ENCODE data around the gene HRH4.
A peak's percentile ranks its signal among the peaks of the same experiment; 100 is the strongest.

Gene HRH4

DNA sequence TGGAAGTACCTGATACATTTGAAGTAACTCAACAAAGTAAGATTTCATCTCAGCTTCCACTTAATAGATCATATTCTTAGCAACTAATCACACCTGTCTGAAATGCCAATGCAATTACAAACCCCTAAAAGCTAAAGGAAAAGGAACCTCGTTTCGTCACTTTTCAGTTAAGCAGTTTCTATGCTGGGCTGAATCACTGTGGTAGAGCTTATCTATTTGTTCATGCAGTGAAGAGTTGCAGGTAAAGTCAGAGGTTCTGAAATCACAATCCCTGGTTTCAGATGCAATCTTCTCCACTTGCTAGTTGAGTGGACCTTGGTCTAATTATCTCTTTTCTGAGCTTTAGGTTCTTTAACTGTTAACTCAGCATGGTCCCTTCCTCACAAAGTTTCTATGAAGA lies 6.3 kb downstream of the HRH4 start:
- DNase-seq (ENCODE audit: low read depth): no peak

DNA sequence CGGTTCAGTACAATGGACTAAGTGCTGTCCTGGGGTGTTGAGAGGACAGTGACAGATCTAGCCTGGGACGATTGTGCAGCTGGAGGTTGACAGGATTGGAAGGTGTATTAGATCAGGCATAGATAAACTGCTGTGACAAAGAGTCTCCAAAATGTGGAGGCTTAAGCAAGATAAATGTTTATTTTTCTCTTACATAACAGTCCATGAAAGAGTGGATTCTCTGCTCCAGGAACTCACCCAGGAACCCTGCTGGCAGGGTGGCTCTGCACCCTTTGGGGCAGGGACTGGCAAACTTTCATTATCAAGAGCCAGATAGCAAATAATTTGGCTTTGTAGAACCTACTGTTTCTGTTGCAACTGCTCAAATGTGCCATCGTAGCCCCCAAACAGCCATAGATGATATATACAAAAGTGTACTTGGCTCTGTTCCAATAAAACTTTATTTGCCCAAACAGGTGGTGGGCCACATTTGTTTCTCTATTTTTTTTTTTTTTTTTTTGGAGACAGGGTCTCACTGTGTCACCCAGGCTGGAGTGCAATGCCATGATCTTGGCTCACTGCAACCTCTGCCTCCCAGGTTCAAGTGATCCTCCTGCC lies 9.7 kb downstream of the HRH4 start:
- DNase-seq (ENCODE audit: low read depth): no peak

DNA sequence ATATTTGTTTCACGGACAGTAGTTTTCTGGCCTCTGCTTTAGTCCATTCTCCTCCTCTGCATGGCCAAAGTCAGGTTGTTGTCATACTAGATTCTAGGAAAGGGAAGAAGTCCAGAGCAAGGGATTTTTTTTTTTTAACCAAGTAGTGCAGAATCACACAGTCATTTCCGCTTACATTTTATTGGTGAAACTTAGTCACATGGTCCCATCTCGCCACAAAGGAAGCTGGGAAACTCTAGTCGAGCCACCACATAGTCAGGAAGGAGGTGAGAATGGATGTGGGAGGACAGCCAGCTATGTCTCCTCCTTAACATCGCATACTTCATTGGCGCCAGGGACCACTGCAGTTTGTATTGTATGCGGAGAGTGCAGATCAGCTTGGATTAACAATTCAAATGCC lies 10.4 kb downstream of the HRH4 start:
- no peak for DNase-seq (ENCODE audit: low read depth)

DNA sequence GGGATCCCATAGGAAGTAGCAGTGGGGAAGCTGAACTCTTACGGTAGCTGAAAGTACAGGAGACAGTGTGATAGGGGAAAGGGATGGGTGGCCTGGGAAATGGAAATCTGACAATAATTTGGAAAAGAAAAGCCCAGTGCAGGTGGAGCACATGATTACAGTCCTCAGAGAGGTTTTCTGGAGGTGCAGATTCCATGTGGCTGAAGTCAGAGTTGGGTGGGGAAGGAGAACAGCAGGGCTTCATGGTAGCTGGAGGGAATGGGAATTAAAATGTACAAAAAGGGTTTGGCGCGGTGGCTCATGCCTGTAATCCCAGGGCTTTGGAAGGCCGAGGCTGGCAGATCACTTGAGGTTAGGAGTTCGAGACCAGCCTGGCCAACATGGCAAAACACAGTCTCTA lies 12.2 kb downstream of the HRH4 start:
- no peak for DNase-seq (ENCODE audit: low read depth)

DNA sequence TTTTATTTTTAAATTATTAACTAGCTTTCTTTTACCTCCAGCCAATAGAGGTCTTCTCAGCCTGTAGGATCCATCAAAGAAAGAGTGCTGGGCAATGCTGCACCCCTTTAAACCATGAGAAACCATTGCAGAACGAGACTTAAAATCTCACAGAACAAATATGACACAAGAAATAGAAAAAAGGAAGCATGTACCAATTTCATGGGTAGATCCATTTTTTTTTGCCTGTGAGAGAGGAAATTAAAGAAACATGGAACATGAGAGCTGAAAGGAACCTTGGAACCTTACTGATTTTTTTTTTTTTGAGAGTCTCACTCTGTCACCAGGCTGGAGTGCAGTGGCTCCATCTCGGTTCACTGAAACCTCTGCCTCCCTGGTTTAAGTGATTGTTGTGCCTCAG lies 14.0 kb downstream of the HRH4 start:
- no peak for DNase-seq (ENCODE audit: low read depth)

DNA sequence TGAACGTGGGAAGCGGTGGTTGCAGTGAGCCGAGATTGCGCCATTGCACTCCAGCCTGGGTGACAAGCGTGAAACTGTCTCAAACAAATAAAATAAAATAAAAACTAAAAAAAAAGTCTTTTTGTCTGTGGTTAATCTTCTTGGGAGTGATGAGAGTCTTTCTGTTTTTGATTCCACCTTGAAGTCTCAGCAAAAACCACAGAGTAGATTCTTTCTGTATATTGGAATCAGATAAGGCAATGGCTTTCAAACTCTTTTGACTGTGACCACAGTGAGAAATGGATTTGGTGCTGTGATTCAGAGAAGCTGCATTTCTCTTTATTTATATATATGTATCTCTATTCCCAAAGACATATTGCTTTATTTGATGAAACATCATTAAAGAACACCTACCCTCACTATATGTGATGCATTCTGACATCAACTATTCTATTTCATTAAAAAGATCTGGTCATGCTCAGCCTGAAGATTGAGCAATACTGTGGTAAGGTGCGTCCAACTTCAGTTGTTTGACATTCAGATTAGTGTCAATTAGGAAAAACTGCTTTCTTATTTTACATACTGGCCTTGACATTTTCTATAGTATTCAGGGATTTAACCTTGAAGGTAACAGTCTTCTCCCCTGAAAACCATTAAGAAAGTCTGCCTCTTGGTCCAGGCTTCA lies 15.6 kb downstream of the HRH4 start:
- no peak for DNase-seq (ENCODE audit: low read depth)

DNA sequence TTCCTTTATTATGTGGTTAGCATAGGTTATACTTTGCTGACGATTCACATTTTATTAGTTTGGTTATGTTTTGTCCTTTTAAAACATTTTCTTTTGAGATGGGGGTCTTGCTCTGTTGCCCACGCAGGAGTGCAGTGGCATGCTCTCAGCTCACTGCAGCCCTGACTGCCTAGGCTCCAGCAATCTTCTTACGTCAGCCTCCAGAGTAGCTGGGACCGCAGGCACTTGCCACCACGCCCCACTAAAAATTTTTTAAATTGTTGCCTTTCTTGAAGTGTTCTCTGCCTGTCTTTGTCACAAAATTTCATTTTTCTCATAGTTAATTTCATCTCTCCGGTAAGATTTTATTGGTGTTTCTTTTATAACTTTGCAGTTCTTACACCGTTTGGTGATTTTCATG lies 18.9 kb downstream of the HRH4 start:
- DNase-seq (ENCODE audit: low read depth): no peak

DNA sequence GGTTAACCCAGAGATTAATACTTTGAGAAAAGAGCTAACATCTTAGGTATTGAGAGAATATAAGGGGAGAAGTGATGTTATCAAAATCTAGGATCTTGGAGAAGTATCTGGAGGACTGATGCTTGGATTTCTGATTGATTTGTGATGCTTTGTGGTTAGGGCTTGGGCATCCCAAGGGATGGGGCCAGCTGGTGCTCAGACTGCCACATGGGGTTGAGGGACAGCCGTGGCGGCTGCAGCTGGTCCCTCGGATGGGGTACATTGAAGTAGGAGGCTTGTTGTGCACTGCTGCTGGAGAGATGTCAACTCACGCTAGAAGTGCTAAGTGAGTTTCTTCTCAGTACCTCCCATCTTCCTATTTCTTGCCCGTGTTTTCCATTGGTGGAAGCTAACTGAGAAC lies 22.4 kb downstream of the HRH4 start:
- DNase-seq (ENCODE audit: low read depth): no peak

DNA sequence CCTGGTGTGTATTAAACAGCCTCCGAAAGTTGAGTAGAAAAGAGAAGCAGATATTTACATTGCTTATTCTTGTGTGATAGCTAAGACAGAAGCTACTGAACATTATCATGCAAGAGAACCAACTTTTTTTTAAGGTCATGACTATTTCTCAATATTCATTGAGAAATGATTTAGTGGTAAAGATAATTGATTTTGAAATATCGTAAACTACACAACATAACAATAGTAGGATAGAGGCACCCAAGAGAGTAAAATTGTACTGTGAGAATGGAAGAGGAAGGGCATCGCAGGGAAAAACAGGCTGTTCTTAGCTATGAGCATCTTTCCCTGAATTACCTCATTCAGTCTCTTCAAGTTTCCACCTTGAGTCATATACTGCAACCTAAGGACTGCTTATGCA lies 25.2 kb downstream of the HRH4 start:
- DNase-seq (ENCODE audit: low read depth): no peak

DNA sequence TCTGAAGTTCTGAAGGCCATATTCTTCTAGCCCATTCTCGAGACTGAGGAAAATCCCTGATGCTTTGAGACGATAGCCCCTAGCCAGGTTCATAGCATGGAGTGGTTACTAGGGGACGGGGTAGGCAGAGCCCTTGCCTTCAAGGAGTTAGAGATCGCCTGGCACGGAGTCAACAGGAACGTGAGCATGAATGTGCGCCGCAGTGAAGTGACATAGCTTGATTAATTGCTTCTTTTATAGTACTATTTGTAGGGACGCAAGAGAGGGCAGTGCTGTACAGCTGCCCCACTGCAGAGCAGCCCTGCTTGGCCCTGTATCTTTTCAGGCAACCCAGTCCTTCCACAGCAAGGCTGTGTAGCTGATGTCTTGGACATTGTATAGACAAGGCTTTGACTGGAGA lies 26.2 kb downstream of the HRH4 start:
- DNase-seq (ENCODE audit: low read depth): no peak

DNA sequence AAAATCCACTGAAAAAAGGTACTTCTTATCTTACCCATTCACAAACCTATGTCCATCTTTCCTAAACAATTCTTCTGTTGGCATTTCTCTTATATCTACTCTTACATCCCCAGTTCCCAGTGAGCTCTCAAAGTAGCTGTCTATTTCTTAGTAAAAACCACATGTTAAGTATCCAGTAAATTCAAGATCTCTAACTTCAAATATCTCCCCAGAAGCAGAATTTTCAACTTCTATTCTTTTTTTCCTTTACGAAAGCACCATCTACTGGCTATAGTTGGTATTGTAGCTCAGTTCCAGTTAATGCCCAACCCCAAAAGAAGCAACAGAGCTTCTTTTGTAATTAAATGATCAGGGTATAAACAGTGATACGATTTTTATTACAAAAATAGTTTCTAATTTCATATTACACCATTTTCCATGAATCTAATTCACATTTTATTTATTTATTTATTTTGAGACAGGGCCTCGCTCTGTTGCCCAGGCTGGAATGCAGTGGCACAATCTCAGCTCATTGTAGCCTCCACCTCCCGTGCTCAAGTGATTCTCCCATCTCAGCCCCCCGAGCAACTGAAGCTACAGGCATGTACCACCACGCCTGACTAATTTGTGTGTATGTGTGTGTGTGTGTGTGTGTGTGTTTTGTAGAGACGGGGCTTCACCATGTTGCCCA lies 28.5 kb downstream of the HRH4 start:
- DNase-seq (ENCODE audit: low read depth): no peak

DNA sequence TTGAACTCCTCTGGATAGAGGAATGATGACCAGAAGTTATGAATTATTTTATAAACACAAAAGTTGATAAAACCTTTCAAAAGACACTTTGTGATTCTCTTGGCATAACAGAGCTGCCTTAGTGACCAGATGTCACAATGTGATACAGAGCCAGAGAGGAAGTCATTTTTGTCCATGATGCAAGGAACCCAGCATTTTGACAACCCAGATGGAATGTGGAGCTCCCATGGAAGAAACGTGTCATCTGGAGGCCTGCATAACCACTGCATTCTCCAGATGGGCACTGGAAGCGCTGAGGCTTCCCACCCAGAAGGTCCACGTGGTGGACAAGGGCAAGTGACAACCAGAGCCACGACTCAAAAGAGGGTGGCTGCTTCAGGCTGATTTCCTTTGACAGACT lies 30.1 kb downstream of the HRH4 start:
- DNase-seq (ENCODE audit: low read depth): no peak

DNA sequence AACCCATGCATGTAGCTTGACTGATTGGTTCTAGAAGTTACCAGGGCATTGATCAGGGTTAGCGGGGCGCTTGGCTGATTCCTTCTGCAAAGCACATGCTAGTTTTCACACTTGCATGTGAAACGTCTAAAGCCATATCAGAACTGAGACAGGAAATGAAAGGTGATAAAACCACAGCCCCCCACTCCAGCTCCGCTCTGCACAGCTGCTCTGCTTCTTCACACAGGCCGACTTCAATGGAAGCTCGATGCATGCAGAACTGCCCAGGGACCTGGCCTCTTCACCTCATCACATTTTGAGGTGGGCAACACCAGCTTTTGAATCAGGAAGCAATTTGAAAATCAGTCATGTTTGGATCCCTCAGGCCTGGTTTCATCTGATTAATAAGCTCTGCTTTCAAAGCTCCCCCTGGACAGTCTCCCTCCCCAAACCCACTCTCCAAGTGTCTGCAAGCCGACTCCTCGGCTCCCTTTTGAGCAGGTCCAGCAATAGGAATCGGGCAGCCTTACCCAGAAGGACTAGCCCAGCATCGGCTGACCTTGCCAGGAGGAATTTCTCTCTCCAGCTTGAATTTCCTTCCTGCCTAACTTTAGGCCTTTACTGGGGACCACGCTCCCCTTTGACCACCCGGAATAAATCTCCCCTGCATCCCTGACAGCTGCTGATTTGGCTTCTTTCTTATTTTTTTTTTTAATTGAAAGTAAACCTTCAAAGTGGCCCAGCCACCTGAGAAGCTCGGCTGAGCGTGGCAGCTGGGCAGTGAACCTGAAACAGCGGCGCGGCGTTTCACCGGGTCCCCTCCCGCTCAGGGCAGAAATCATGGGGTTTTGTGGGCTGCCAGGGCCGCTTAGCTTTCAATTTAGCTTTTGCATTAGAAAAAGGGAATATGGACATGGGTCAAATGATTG lies 31.7 kb downstream of the HRH4 start:
- peak; percentile 6 for DNase-seq (ENCODE audit: low read depth)

DNA sequence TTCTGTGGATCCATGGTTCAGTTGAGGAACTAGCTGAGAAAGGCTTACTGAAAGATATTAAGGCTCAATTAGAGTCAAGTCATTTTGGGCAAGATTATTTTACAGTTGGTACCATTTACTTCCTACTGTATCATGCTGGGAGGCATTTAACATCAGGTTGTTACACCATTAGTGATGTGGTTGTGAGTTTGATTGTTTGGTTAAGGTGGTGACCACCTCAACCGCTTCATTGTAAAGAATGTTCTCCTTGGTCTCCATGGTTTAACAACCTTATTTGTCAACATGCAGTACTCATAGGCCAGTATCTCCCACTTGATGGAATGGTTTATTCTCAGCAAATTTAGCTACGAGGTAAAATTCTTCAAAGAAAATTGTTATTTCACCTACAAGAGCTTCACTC lies 34.1 kb downstream of the HRH4 start:
- DNase-seq (ENCODE audit: low read depth): no peak

DNA sequence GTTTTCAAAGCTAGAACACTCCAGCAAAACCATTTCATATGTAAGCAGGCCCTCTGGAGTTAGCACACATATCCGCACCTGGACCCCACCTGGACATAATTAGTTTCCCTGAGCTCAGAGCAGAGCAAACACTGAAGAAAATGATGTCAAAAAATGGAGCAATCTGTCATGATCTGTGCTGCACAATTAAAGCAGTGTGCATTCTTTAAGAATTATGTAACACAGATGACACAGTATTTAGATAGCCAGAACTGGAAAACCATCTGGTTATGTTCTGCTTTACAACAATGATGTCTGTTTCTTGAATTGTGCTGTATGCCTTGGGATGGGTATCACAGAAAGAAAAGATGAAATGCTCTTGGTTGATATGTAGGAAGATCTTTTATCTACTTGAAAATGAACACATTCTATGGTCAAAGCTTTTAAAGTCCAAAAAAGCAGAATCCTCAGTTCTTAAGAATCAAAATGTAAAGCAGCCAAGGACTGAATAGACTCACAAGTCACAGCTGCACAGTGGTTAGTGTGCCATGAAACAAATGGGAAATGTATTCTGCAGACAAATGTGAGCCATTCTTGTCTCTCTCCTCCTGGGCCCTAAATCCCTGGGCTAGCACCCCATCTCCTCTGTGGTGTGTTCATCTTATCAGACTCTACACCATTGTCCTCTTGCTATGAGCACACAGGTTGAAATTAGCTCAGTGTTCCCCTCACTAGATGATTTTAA lies 36.8 kb downstream of the HRH4 start:
- DNase-seq (ENCODE audit: low read depth): no peak

DNA sequence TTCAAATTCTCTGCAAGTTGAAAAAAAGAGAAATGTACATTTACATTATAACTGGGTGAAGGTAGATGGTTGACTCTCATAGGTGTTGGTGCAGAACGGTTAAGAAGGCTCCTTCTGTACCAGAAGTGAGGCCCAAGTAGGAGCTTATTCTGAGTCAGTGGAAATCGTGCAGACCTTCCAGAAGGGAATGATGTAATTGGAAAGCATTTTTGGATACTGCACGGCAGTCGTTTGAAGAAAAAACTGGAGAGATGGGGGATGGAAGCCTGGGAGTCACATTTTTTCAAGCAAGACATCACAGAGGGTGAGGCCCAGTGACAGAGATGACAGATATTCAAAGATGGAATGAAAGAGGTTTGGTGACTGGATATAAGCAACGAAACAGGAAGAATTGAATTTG lies 39.4 kb downstream of the HRH4 start:
- no peak for DNase-seq (ENCODE audit: low read depth)

DNA sequence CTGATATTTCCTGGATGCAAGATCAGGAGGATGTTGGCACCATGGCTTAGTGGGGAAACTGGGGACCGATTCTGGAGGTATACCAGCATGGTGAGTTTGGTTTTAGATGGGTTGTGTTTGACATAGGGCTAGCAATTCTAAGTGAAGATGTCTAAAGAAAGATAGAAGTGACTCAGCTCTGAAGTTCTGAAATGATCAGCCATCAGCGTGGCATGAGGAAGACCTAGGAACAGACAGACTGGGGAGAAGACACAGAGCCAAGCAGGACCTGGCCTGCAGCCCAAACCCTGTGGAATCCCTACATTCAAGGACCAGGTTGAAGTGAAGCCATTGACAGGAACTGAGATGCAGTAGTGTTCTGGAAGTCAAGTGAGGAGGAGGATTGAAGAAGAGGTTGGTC lies 39.8 kb downstream of the HRH4 start:
- no peak for DNase-seq (ENCODE audit: low read depth)

DNA sequence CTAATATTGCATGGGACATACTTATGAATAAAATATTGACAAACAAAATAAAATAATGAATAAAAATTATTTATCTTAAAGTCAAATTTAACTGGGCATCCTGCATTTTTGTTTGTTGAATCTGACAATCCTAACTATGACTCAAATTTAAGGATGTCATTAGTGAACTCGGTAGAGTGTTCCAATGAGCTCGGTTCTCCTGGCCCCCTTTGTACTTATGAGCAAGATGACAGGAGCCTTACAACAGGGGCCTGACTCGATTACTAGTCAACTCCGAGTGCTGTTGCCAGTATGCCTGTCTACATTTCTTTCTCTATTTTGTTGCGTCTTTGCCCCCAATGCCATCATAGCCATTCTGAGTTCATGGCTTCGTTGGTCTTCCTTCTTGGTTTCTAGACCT lies 40.3 kb downstream of the HRH4 start:
- no peak for DNase-seq (ENCODE audit: low read depth)

DNA sequence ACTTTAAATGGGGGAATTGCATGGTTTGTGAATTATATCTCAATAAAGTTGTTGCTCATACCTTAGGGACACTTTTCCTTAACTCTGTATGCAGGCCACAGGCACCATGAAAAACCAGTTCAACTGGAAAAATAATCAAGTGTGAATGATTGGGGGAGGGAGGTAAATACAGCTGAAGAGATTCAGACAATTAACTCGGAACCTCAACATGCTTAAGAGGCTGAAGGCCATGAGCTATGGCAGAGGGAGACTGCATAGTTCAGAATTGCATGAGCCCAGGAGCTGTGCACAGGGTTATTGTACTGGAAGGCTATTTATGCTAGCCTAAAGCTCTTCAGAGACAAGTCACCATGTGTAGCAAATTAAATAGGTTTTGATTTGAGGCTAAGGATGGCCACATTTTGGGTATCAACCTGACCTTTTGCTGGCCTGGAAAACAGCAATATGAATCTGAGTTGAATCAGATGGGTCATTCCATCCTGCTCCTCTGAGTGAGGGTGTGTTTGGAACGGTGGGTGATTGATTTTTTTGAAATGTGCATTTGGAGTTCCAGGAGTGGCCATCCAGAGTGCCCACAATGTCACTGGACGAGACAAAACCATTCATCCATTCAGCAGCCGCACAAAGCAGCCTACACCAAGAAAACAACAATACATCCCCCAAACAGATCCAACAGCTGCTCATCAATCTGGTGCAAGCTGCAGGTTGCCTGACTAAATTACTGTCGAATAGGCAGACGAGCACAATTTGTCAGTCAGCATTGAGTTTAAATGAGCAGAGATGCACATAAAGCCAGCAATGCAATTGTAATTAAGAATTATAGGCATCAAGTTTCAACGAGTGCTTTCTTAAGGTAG lies 42.5 kb downstream of the HRH4 start:
- no peak for DNase-seq (ENCODE audit: low read depth)

DNA sequence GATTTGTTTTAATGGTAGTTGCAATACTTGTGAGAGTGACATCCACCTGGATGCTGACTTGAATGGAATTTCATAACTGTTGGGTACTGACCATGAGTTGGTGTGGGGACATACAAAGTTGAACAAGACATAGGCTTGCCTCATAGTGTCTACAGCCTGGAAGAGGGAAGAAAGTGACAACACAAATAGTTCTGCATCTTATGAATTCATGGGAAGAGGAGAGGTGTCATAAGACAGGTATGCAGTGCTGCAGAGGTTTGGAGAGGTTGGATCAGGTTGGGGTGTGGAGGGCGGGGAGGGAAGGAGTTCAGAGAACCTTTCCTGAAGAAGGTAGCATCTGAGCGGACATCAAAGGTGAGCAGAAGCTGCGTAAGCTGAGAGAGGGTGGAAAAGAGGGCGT lies 44.0 kb downstream of the HRH4 start:
- DNase-seq (ENCODE audit: low read depth): no peak

DNA sequence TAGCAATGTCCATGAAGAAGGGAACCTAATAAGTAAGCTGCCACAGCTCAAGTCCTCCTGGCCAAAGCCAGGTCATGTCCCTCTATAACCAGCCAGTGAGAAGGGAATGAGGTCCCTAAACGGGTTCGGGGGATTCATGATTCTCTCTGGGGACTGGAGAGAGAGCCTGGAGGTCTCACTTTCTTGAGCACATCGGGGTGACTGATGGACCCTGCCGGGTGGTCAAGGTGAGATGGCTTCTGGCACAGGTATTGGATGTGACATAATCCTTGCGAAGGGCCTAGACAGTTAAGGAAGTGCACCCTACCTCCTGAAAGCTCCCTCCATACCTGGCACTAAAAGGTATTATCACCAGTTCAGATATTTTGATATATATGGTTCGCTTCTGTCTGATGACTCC lies 45.7 kb downstream of the HRH4 start:
- DNase-seq (ENCODE audit: low read depth): no peak
